HPDE6-E6E7 (cell line): Measurements from ENCODE around the gene CDC42BPA.

Source experiments
- DNase-seq: peaks from one replicate; pipeline ENCODE4 v3.0.0; 2011; ENCODE audit warnings: missing footprints; ENCODE audit errors: extremely low spot score

Gene CDC42BPA

DNA sequence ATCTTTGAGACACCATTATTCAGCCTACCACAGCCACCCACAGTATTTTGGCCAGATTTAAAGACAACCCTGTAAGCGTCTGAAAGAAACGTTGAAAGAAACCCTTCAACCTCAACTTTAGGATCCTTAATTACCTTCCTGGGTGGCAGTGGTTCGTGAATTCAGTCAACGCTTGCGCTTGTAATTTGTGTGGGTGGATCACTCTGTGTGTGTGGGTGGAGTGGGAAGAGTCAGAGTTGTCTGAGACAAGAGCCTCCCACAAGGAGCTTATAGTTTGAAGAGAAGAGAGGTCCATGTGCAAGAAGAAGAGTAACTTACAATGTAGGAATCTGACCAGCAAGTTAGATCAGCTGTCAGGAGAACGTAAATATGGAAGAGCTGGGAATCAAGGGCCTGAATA, 369.8 kb downstream of the CDC42BPA start:
- DNase-seq = no peak

DNA sequence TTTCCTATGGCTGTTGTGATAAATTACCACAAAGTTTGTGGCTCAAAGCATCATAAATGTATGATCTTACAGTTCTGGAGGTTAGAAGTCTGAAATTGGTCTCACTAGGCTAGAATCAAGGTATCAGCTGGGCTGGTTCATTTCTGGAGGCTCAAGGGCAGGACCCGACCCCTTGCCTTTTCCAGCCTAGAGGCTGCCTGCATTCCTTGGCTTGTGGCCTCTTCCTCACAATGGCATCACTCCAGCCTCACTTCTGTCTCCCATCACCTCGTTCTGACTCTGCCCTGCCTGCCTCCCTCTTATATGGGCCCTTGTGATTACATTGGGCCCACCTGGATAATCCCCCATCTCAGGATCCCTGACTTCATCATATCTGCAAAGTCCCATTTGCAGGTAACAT, 370.2 kb downstream of the CDC42BPA start:
- DNase-seq = no peak

DNA sequence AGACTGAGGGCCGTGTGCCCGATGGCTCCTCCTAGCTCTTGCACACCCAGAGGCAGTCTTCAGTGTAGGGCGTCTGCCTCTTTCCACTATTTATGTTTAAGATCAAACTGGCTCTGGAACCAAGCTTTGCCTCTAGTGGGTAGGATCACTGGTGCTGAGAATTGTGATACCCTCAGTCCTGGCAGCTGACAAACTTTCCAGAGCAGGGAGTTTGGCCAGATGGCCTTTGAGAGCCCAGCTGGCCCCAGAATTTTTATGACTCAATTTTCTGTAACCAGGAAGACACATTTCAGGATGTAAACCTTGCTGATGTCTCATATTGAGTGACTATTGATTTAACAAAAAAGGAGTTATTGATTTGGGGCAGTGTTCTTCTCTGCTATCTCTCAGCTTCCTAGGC, 371.5 kb downstream of the CDC42BPA start:
- no peak for DNase-seq

DNA sequence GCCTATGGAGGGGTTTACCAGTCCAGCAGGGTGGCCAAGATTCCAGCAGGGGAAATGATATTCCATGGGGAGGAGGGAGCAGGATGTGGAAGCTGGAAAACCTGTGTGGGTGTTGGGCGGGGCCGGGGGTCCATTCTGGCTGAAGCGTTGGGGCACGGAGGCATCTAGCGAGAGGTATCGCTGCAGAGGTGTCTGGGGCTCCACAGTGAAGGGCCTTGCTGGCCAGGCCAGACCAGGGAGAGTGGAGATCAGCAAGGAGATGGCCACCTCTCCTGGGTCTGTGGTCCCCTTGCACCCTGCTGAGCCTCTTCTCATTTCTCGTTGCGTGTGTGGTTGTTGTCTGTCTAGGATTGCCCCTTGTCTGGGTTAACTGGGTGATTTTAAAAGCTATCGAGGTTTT, 372.0 kb downstream of the CDC42BPA start:
- DNase-seq = no peak

DNA sequence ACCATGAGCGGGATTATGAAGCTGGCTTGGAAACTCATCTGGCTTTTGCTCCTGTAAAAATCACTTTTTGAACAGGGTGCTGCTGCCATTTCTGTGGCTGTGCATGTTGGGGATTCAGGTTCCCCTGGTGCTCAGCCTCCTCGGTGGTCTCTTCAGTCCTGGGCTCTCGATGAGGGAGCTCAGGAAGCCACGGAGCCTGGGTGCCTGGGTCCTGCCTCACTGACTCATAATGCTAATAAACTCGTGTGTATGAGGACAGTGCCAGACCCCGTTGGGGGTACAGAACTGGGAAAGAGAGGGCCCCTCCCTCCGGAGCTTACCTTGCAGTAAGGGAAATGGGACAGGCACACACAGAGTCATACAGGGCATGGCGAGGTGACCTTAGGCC, 372.4 kb downstream of the CDC42BPA start:
- DNase-seq = no peak

DNA sequence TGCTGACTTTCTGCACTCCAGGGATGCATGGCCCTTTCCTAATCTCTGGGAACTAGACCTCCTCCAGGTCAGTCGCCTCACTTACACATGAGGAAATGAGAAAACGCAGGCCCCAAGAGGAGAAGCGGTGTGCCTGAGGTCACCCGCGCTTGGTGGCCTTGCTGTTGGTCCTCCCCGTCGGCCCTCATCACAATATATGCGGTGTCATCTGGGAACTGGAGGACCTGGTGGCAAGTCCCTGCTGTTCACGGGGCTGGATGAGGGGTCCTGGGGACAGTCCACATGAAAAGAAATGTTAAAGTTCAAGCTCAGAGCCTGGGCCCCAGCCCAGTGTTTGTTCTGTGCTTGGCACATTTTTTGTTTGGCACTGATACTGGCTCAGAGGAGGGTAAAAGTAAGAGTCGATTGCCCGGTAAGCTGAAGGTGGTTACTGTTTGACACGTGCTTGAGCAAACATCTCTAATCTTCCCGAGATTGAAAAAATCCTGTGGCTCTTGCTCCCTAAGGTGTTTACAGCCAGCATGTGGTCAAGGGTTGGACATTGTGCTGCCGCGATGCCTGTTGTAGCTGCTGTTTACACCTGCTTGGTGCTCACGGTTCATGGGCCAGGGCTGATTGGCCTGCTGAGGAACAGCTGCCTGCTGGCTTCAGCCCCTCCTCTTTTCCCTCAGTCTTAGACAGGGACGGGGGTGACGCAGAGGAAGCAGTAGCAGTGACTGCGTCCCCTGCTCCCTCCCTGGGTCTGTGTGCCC, 373.0 kb downstream of the CDC42BPA start:
- no peak for DNase-seq

DNA sequence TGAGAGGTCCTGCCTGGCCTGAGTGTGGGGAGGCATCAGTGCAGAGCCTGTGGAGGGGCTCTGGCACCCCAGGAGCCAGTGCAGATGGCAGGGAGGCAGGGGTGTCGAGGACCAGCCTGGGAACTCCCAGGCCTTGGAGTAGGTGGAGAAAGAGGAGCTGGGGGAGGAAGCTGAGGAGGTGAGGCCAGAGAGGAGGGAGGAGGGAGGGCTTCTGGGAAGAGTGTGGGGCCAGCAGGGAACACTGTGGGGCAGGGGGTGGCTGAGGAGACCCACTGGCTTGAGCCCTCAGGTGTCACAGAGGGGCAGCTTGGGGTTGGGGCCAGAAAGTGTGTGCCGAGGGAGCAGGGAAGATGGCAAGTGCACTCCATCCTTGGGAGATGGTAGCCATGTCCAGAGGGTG, 374.4 kb downstream of the CDC42BPA start:
- DNase-seq = no peak

DNA sequence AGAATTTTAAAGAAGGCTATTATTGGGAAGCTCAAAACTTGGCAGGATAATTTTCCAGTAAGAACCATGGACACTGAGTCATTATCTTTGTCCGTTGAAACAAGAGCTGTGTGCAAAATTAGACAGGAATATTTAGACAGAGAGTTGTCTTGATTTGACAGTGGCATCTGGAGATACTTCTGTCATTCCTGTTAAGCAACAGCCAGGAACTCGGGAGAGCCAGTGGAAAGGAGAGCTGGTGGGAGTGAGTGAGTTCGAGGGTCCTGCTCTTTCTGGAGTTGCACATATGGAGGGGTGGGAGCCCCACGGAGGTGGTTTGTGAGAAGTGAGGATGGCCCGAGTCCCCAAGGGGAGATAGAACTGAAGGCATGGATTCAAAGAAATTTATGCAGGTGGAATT, 375.1 kb downstream of the CDC42BPA start:
- no peak for DNase-seq

DNA sequence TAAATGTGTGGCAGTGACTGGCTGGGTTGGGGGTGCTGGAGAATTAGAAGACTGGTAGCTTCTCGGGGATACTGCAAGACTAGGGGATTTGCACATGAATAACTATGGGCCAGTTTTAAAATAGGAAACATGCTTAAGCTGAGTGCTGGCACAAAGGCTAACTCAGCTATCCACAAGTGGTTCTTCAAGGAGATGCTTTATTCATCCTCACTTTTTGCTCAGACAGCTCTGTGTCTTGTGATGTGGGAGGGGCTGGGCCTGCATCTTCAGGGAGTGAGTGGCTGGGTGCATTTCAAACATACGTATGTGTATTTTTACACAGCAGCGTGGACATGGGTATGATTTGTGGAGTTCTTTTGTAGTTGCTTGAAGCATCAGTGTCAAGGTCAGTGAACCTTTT, 375.9 kb downstream of the CDC42BPA start:
- no peak for DNase-seq

DNA sequence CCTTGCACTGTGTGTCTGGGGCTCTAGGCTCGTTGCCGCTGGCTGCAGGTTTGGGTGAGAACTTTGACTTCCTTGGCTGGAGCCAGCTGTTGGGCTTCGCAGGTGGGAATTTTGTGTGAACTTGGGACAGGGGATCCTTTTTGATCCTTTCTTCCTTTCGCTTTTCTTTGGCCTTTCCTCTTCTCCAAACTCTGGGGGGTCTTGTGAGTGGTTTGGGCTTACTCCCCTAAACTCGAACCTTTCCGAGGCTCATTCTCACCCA, 377.6 kb downstream of the CDC42BPA start:
- DNase-seq = no peak

DNA sequence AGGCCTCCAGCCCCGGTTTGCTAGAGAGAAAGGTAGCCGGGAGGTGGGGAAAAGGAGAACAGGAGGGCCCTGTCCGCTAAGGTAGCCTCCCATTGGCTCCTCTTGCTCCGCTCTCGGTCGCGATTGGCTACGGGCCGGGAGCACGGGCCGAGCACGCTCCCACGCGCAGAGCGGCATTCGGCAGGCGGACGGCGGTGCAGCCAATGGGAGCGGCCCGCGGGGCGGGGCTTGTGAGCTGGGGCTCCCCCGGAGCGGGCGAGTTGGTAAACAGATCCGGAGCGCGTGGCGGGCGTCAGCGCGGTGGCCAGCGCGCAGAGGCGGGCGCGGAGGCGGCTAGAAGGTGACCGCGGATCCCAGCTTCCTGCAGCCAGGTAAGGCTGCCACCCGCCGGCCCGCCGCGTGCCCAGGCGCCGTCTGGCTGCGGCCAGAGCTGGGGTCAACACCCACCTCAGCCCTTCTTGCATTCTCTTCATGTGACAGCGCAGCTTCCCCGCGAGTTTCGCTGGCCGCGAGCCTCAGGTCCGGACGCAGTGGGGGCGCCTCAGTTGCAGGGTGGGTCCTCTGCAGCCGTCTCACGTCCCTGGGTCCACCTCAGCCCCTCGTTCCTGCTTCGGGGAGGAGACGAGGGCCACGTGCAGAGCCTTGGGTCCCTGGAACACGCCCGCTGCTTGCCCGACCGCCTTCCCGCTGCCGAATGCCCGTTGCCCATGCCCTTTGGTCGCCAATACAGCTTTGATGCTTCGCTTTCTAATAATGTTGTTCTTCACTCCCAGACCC, 378.1 kb downstream of the CDC42BPA start, which contains the start of gene COQ8A:
TSS of gene COQ8A (plus strand) at position 266 of the 777 bp plus-strand sequence. CDS start 21,092 bp downstream, outside the sequence.
- peak; percentile 98 for DNase-seq
